HL-60/S4 treated with phorbol 12-myristate 13-acetate at 8.2 ng/mL for 4 days and 3 days (cell line): ENCODE results near the gene ZNF324B.
"Not testable (repeated sequence)": the region's sequence is repeated elsewhere in the genome, so short reads cannot be mapped to it uniquely, and the experiment has no call there.

Source experiments
- in situ Hi-C: fragments of 300-500 bp; cut with MboI; formaldehyde crosslinking; loops from 2 replicates; pipeline ENCODE4 v1.15.0; 2022; ENCODE audit warnings: low sequenced_read_pairs

ZNF324B gene

GRCh38 chr19:58479736-58480480 lies 28.5 kb downstream of the ZNF324B start:
- in situ Hi-C loops, result no loop called here

- in situ Hi-C loops, result no loop called here
Measured at GRCh38 chr19:58480481-58480830, 29.0 kb downstream of the ZNF324B start.

GRCh38 chr19:58480831-58481230 lies 29.4 kb downstream of the ZNF324B start:
- in situ Hi-C loops, result no loop called here

GRCh38 chr19:58482372-58482771 lies 30.9 kb downstream of the ZNF324B start:
- in situ Hi-C loops, result no loop called here

- in situ Hi-C loops, result no loop called here
Measured at GRCh38 chr19:58483776-58484175, 32.4 kb downstream of the ZNF324B start.

GRCh38 chr19:58484349-58484748 lies 32.9 kb downstream of the ZNF324B start:
- in situ Hi-C loops, result not testable (repeated sequence)

- in situ Hi-C loops, result no loop called here
Measured at GRCh38 chr19:58491393-58491792, 40.0 kb downstream of the ZNF324B start.

- in situ Hi-C loops, result no loop called here
Measured at GRCh38 chr19:58492265-58492664, 40.8 kb downstream of the ZNF324B start.

GRCh38 chr19:58497634-58498170 lies 46.3 kb downstream of the ZNF324B start:
- in situ Hi-C loops, result no loop called here

- in situ Hi-C loops, result no loop called here
Measured at GRCh38 chr19:58498316-58499020, 47.0 kb downstream of the ZNF324B start.

- in situ Hi-C loops, result no loop called here
Measured at GRCh38 chr19:58499021-58499927, 47.9 kb downstream of the ZNF324B start.

GRCh38 chr19:58500242-58500641 lies 48.8 kb downstream of the ZNF324B start:
- in situ Hi-C loops, result no loop called here
